GM19035 (cell line): ENCODE measurements around the gene CRYM.
A peak's percentile ranks its signal among the peaks of the same experiment; 100 is the strongest.
"Not testable (repeated sequence)": the region's sequence is repeated elsewhere in the genome, so short reads cannot be mapped to it uniquely, and the experiment has no call there.

Experiments used
- ATAC-seq: cut with Tn5 transposase; IDR thresholded peaks from one replicate; pipeline ENCODE4 v1.9.1; 2021; ENCODE audit not compliant: unreplicated experiment

Gene CRYM

DNA sequence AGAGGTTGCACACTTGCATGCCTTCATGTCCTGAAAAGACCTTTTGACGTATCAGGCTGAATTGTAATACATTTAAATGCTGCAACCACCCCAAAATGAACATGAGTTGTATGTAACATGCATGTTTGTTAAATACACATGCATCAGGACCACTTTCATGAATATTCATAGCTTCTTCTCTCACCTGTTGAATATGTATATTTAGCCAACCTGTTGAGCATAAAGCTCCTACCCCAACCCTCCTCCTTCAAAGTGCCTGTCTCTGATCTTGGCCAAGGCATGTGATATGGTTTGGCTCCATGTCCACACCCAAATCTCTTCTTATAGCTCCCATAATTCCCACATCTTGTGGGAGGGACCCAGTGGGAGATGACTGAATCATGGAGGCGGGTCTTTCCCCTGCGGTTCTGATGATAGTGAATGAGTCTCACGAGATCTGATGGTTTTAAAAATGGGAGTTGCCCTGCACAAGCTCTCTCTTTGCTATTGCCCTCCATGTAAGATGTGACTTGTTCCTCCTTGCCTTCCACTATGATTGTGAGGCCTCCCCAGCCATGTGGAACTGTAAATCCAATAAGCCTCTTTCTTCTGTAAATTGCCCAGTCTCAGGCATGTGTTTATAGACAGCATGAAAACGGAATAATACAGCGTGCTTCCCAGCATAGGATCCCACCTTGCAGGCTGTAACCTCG is 3.8 kb upstream of the CRYM start:
- no peak for ATAC-seq

DNA sequence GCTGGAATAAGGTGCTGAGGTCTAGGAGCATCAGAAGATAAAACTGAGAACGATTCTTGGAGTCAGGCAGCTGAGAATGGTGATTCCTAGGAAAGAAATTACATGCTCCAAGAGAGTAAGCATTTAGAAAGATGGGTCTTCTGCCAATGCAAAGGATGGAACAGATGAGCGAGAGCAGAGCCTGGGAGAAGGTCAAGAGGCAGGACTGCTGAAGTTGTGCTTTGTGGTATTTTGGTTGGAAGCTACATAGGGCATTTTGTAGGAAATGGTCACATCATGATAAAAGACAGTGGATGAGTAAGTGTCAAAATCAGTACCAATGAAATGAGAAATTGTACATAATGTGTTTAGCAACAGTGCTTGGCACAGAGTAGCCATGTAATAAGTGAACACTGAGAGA is 1.4 kb upstream of the CRYM start:
- ATAC-seq = no peak

DNA sequence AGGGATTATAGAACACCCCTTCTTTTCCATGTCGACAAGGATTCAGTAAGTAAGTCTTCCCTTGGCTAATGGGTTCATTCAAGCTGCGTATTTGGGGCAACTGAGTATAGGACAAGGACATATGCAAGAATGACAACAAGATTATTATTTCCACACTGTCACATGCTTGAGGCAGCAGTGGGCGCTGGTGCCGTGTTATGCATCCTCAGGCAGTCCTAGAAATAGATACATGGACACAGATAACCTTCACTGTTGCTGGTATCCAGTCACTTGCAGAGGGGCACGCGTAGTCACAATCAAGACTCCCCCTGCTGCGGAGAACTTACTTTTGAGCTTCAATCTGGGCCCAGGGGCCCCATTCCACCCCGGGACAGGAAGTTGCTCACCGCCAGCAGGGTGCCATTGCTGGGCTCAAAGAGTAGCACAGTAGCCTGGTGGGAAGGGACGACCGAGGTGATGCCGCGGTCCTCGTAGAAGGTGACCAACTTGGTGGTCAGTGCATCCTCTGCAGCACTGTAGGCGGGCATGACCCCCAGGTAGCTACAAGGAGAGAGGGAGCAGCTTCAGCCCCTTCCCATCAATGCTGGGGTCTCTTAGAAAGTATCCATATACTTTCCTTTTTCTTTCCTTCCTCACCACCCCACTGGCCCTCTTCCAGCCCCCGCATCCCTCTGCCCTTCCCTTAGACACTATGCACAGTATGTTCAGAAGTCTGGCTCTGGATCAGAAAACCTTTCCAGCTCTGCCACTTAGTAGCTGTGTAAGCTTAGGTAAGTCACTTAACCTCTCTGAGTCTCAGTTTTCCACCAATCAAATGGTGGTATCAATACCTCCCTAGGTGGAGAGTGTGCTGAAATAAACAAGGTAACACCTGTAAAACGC is 804 bp downstream of the CRYM start:
- ATAC-seq = no peak

DNA sequence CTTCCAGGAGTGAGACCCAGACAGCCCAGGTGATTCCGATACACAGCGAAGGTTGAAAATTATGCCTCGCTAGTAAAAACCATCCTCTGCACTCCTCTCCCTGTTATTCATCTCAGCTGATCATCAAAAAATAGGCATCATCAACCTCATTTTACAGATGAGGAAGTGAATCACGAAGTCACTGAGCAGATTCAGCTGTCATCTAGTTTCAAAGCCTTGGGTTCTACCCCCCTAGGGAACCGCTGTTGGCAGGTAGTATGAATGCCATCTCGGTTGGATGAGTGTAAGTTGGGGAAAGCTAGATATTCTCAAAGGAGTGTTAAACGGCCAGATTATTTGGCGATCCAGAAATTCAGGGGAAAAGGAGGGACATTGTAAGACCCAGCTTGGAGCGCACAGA is 2.0 kb downstream of the CRYM start:
- no peak for ATAC-seq

DNA sequence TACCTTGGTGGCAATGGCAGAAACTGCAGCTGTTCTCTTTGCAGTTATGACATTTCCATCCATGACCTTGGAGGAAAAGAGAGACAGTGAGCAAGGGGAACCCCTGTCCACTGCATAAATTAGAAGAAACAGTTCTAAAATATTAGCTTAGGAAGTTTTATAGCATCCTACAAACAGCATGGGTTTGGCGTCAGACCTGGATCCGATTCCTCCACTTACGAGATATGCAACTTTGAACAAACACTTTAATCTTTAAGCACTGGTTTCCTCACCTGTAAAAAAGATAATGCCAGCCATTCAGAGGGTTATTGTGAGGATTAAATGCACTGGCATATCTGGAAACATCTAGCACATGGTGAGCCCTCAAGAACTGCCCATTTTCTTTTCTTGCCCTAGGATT is 2.6 kb downstream of the CRYM start:
- no peak for ATAC-seq

DNA sequence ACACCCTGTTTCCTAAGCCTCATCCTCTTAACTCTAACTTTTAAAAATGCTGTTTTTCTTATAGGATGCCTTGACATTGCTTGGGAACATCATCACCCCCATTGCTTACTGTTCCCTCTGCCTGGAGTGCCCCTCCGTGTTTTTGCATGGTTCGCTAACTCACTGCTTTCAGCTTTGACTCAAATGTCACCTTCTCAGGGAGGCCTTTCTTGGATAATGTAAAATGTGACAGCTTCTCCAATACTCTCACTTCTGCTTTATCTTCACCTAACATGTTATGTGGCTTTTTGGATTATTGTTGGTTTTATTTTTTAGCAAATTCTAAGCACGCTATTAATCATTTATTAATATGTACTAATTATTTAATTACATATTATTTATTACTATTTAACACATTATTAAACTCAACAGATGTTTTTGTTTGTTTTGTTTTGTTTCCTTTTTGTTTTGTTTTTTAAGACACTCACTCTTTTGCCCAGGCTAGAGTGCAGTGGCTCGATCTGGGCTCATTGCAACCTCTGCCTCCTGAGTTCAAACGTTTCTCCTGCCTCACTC is 3.8 kb downstream of the CRYM start:
- ATAC-seq = no peak

DNA sequence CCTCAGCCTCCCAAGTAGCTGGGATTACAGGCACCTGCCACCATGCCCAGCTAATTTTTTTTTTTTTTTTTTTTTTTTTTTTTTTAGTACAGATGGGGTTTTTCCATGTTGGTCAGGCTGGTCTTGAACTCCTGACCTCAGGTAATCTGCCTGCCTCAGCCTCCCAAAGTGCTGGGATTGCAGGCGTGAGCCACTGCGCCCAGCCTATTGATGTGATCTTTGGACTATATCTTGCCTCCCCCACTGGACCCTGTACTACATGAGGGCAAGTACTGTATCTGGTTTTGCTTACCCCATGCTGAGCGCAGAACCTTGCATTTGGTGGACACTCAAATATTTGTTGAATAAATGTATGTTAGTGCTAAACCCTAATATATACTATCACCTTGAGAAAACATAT is 5.3 kb downstream of the CRYM start:
- not testable (repeated sequence) for ATAC-seq

DNA sequence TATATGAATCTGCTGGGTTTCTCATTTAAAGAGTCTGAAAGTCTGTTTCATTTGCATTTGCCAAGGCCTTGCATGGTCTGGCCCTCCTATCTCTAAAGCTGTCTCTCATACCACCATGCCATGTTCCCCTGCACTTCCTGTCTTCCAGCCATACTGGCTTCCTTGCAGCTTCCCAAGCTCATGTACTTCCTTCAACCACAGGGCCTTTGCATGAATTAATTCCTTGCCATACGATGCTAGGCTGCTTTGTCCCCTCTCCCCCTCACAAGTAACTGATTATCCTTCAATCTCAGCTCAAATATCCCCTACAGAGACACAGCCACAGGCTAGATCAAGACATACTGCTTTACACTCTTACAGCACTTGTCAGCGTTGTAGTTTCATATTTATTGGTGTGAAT is 5.8 kb downstream of the CRYM start:
- no peak for ATAC-seq

DNA sequence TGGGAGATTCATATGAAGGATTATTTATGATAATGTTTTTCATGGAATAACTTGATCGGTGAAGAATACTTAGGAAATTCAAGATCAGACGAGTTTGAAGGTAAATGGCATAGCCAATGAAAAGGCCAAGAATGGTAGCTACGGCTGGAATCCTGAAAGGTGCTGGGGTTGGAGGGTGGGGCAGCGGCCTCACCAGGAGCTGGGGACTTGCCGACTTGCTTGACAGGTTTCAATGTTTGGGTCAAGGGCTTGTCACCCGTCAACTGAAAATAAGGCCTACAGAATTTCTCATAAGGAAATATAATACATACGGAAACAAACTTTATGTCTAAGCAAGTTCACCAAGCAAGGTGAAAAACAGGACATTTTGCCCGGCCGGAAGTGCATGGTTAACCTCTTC is 9.9 kb downstream of the CRYM start:
- ATAC-seq = no peak

DNA sequence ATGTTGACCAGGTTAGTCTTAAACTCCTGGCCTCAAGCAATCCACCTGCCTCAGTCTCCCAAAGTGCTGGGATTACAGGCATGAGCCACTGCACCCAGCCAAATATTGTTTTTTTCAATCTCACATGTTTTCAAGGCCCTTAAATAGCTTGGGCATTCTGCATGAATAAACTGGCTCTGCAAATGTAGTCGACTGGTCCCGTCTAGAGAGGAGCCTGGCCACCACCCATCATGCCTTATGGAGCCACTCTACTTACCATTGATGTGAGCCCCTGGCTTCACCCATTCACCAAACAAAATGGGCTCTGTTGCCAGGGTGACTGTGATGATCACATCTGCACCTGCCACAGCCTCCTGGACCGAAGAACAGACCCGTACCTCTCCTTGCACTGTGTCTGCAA is 10.8 kb downstream of the CRYM start:
- ATAC-seq = no peak

DNA sequence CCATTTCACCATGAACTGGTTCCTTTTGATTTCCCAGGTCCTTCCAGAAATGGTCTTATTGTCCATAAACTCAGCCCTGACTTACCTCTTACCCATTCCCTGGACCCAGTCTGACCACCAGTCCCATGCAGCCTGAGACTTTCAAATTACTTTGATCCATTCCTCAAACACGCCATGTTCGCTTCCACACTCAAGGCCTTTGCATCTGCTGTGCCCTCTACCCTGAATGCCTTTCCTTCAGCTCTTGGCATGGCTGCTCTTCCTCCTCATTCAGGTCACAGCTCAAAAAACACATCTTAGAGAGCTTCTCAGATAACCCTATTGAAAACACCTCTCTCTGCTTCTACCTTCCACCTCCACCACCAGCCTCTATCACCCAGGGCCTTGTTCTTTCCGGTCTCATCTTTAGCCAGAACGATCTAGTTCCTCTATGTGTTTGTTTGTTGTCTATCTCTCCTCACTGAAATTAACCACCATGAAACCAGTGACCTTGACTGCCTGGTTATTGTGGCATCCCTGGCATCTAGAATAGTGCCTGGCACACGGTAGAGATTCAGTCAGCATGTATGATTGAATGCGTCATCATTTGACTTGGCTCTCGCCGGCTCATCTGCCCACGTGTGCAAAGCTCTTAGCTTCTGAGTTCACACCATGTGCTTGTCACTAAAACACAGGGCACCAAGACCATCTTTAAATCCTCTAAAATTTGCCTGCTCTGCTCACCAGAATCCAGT is 12.8 kb downstream of the CRYM start:
- no peak for ATAC-seq

DNA sequence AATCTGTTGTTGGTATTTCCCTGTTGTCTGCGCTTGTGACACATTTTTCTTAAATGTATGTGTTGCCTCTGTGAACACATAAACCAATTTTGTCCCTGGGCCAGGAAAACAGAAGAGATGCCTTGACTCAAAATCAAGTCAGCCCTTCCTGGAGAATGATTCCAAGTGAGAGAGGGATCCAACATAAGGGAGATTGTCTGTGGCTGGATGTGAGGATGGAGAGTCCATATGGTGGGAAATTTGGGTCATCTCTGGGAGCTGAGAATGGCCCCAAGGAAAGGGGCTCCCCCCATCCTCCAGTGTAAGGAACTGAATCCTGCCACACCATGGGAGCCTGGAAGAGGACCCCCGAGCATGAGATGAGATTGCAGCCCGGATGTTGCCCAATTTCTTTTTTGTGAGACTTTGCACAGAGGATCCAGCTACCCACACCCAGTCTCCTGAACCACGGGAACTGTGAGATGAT is 13.5 kb downstream of the CRYM start:
- ATAC-seq = no peak

DNA sequence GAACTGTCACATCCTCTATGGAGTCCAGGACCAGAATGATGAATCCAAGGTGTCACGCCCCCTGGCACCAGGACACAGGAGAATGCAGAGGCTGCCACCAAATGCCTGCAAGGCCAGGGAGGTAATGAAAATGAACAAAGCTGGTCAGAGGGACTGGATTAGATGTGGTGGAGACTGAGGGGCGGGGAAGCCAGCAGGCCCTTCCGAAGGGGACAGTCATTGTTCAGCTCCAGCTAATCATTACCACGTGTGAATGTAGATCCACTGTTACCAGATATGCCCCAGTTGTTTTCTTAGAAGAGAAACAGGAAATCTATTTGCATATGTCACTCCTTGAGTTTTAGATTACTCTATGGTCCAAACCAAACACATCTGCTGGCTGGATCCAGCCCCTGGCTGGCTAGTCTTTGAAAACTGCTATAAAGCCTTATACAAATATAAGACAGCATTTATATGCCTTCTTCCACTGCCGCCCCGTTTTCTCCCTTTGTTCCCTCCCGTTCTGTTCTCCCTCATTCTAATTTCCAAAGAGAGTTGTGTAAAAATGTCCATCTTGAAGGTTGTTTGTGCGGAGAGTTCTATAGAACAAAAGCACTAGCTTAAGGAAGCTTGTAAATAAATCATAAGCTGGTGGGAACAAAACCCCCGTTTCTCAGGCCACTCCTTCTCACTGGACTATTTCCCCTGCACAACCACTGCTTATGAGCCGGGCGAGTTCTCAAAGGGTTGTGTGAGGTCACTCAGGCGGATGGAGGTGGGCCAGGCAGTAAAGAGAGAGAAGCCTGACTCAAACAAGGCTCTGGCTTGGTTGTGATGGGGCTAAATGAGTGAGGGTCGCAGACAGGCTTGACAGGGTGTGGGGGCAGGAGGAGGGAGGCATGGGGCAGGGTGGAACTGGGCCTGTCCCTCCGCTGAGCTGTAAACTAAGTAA is 14.2 kb downstream of the CRYM start:
- peak; percentile 74 for ATAC-seq

DNA sequence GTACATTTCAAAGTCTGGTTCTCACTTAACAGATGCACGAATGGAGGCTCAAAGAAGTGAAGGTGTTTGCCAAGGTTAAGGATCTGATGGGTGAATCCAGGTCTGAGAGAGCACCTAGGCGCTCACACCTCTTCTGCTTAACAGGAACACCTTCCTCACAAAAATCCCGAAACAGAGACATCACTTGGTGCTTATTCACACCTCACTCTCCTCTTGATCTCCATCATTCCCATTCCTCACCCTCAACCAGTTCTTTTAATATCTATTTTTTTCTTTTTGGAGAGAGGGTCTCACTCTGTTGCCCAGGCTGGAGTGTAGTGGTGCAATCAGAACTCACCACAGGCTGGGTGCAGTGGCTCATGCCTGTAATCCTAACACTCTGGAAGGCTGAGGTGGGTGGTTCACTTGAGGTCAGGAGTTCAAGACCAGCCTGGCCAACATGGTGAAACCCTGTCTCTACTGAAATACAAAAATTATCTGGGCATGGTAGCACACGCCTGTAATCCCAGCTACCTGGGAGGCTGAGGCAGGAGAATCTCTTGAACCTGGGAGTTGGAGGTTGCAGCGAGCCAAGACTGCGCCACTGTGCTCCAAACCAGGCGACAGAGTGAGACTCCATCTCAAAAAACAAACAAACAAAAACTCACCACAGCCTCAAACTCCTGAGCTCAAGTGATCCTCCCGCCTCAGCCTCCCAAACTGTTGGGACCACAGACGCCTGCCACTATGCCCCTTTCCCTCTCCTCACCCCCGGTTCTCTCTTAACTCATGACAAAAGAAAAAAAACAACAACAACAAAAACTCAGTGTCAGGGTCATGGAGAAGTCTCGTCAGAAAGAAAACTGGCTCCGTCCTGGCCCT is 15.1 kb downstream of the CRYM start:
- no peak for ATAC-seq

DNA sequence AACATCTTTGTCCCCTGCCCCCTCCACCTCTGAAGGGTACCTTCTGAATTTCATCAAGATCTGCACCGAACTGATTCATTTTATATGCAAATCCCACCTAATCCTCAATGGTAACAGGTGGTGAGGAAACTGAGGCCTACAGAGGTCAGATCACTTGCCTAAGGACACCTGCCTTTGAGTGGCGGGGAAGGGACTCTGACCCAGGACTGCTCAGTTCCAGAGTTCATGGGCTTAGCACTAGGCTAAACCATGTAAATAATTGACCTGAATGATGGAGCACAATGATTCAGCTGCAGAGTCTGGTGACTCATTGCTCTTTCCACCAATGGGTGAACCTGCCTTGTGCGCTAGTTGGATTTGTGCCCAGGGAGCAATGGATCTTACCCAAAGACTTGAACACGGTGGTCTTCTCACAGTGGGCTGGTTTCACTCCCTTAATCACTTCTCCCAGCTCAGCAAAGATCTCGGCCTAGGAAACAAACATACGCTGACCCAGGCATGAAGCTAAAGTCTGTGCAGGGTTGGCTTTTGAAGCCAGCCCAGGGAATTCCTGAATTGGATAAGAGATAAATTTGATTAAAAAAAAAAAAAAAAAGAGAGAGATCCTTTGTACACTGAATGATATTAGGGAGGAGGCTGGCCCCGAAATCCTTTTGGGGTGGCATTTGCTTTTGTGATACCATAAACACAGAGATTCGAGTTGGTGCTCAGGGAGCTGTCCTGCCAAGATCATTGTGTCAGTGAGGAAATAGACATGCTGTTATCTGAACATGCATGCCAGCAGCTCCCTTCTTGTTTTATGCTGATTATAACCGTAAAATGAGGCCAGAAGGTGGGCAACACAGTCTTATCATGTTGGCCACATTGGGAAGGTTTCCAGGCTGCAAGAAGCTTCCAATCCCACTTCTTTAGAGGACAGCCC is 17.0 kb downstream of the CRYM start:
- no peak for ATAC-seq

DNA sequence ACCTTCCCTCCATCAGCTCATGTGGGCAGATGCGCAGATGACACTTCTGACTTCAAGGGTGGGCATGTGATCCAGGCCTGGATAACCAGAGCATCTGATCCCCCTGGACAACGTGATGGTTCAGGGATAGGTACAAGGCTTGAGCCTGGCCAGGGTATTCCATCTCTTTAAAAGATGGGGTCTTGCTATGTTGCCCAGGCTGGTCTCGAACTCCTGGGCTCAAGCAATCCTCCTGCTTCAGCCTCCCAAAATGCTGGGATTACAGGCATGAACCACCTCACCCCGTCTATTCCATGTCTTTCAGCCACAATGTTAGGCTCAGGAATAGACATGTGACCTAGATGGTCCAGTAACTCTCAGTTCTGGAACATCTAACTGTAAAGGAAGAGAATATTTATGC is 20.8 kb downstream of the CRYM start:
- no peak for ATAC-seq

DNA sequence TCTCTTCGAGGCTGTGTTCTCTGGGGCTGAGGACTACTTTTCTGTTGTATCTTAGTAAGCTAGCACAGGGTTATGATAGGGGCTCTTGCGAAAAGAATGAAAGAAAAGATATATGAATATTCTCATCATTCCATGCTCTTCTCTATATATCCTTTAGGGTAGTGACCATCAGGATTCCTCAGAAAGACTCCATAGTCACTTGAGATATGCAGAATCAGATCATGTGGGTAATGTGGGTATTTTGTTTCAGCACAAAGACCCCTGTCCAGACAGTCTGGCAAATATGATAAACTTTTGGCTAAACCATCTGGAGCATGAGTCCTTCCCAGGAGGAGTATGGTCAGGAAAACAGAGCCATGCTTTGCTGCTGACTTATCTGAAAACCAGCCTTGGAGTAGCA is 21.5 kb downstream of the CRYM start:
- no peak for ATAC-seq

DNA sequence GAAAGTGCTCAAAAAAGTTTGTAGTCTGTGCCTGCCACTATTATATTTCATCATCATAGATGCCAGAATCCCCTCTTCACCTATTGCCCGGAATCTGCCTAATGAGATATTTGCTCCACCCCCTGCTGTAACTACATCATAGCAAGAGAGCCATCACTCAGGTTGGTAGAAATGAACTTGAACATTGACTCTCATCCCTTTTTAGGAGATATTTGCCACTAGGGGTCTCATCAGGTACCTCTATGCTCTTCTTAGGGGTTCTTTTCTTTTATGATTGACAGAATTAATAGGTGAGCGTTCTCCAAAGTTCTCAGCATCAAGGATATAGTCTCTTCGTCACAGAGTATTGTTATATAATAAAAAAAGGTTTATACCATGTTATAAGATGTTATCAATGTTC is 24.6 kb downstream of the CRYM start:
- no peak for ATAC-seq
